Measurements from ENCODE around the gene NUP153. TPM values are rescaled to one million over a fixed set of nuclear protein-coding genes. Genes with fewer than 3 reads are reported as not detected.
A peak's percentile ranks its signal among the peaks of the same experiment; 100 is the strongest.

The NUP153 gene
- total RNA-seq, 1 experiment from 2014 or later, result 99.3 TPM

- Histone ChIP-seq H3K4ac (ENCODE audit: low read depth, low read length) (no peak overlapping the region), H2BK12ac (ENCODE audit: insufficient read length, low read depth, low read length) (no peak overlapping the region), H3K56ac (ENCODE audit: insufficient read length, low read depth, low read length) (no peak overlapping the region), H3K27me3 (ENCODE audit: insufficient read depth, low read length) (no peaks in the 10 kb centered on the region), H4K5ac (ENCODE audit: insufficient read length, low read depth, low read length) (no peak overlapping the region), H3K79me2 (ENCODE audit: insufficient read depth, low read length) (peaks cover 2% of the 10 kb centered on the region), H3K14ac (ENCODE audit: insufficient read depth, low read length) (no peak overlapping the region), H2BK120ac (ENCODE audit: low read depth, low read length, poor library complexity, severe bottlenecking) (no peak overlapping the region), H3K18ac (ENCODE audit: insufficient read length, low read depth, low read length) (no peak overlapping the region), H3K9ac (ENCODE audit: extremely low read depth, insufficient read length, low read length) (no peak overlapping the region), H2BK20ac (ENCODE audit: low read depth, low read length, poor library complexity, severe bottlenecking) (no peak overlapping the region), H4K20me1 (ENCODE audit: control insufficient read depth, insufficient read depth, insufficient read length) (no peaks in the 10 kb centered on the region), H2AFZ (ENCODE audit: low read length) (no peak overlapping the region), H3K27ac (ENCODE audit: insufficient read length, low read depth, low read length) (no peak overlapping the region), H3T11ph (ENCODE audit: low read length) (no peak overlapping the region), H2BK5ac (ENCODE audit: insufficient read length, low read length) (no peak overlapping the region), H3K9me3 (ENCODE audit: control insufficient read depth, low read depth, low read length) (no peaks in the 10 kb centered on the region), H2AK5ac (ENCODE audit: insufficient read length, low read length) (no peak overlapping the region), H3K23me2 (ENCODE audit: insufficient read length, low read depth, low read length, poor library complexity, severe bottlenecking) (no peaks in the 10 kb centered on the region), H3K79me1 (ENCODE audit: insufficient read depth, low read depth, low read length, poor library complexity, severe bottlenecking) (peaks cover 12% of the 10 kb centered on the region), H4K91ac (ENCODE audit: insufficient read length, low read depth, low read length) (no peak overlapping the region), H4K8ac (replicated peaks; ENCODE audit: insufficient read length, low read depth, low read length) (no peak overlapping the region), H2BK15ac (ENCODE audit: low read depth, low read length) (no peak overlapping the region), H3K4me2 (ENCODE audit: insufficient read depth, insufficient read length, low read length) (no peak overlapping the region), H3K23ac (ENCODE audit: insufficient read length, low read depth, low read length) (no peak overlapping the region), H3K4me1 (ENCODE audit: insufficient read depth, low read length) (no peaks in the 10 kb centered on the region)
- TF ChIP-seq, protein P1, sequence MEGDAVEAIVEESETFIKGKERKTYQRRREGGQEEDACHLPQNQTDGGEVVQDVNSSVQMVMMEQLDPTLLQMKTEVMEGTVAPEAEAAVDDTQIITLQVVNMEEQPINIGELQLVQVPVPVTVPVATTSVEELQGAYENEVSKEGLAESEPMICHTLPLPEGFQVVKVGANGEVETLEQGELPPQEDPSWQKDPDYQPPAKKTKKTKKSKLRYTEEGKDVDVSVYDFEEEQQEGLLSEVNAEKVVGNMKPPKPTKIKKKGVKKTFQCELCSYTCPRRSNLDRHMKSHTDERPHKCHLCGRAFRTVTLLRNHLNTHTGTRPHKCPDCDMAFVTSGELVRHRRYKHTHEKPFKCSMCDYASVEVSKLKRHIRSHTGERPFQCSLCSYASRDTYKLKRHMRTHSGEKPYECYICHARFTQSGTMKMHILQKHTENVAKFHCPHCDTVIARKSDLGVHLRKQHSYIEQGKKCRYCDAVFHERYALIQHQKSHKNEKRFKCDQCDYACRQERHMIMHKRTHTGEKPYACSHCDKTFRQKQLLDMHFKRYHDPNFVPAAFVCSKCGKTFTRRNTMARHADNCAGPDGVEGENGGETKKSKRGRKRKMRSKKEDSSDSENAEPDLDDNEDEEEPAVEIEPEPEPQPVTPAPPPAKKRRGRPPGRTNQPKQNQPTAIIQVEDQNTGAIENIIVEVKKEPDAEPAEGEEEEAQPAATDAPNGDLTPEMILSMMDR (conservative IDR thresholded peaks at IDR 0.05), result no peak
- no peak for DNase-seq
- H3K36me3 Mint-ChIP-seq (ENCODE audit: insufficient read depth in 1 of 3, low read depth in 3 of 3), result peaks cover 27 to 75% (median 74%) of the 10 kb centered on the region in 3 experiments; a peak in 6 of 7 replicates
- H3K4me3 Mint-ChIP-seq, result no peak overlapping the region
- no peaks in the 10 kb centered on the region; the same call in 1 of the 2 replicates for H3K27me3 Mint-ChIP-seq (ENCODE audit: low read depth)
- H3K9me3 Mint-ChIP-seq, result no peaks in the 10 kb centered on the region
- no peaks in the 10 kb centered on the region for H3K4me1 Mint-ChIP-seq
- H3K27ac Mint-ChIP-seq, result peak overlapping the region in 2 of 3 experiments; percentile 45 to 53; a peak in 3 of 7 replicates
- WGBS (ENCODE audit: extremely low coverage, insufficient read length, low lambda C conversion rate), result no CpG with 5 or more reads among the region's 1 CpG
Measured at GRCh38 chr6:17656092-17656491, 50.6 kb downstream of the NUP153 start.

Data from H9 (cell line).